Kidney (tissue), 22 donors: Measurements from ENCODE around the gene ESCO1. TPM values are rescaled to one million over a fixed set of nuclear protein-coding genes. Genes with fewer than 3 reads are reported as not detected.
A peak's percentile ranks its signal among the peaks of the same experiment; 100 is the strongest.
"Not testable (repeated sequence)": the region's sequence is repeated elsewhere in the genome, so short reads cannot be mapped to it uniquely, and the experiment has no call there.

Source experiments
- DNase-seq, 5 donors: peaks; one replicate each; pipeline ENCODE4 v3.0.0-alpha.2; 2013 to 2020
- FAIRE-seq: peaks from 2 replicates; lab custom pipeline; 2012; peaks lifted over from hg19 to GRCh38; lab: Jason Lieb, UNC
- H3K27ac ChIP-seq, 2 donors: one replicate each; pipeline ENCODE4 v1.7.0; 2013; ENCODE audit warnings: low read depth in 2 of 2, low read length in 2 of 2, inconsistent platforms in 1 of 2
- H3K27me3 ChIP-seq: one replicate; pipeline ENCODE4 v1.7.1; 2013; ENCODE audit warnings: low read length, inconsistent platforms; ENCODE audit not compliant: control insufficient read depth, insufficient read depth
- H3K36me3 ChIP-seq, 3 donors: one replicate each; pipeline versions ENCODE4 v1.7.0 to v1.7.1; 2013; ENCODE audit warnings: low read length in 3 of 3, control low read depth in 1 of 3, inconsistent platforms in 1 of 3; ENCODE audit not compliant: insufficient read depth in 3 of 3, control insufficient read depth in 2 of 3
- H3K4me1 ChIP-seq, 3 donors: one replicate each; pipeline versions ENCODE4 v1.7.0 to v1.7.1; 2013; ENCODE audit warnings: low read length in 3 of 3, inconsistent platforms in 1 of 3, low read depth in 1 of 3; ENCODE audit not compliant: control insufficient read depth in 2 of 3, insufficient read depth in 2 of 3
- H3K4me3 ChIP-seq, 3 donors: one replicate each; pipeline versions ENCODE4 v1.7.0 to v1.8.1; 2013; ENCODE audit warnings: low read length in 3 of 3, control low read depth in 1 of 3, inconsistent platforms in 1 of 3
- H3K9ac ChIP-seq, 3 donors: one replicate each; pipeline versions ENCODE4 v1.7.0 to v1.7.1; 2013; ENCODE audit warnings: low read length in 3 of 3, control low read depth in 1 of 3, inconsistent platforms in 1 of 3
- H3K9me3 ChIP-seq, 3 donors: one replicate each; pipeline versions ENCODE4 v1.7.0 to v1.7.1; 2013; ENCODE audit warnings: low read length in 3 of 3, control low read depth in 1 of 3, inconsistent platforms in 1 of 3; ENCODE audit not compliant: control insufficient read depth in 2 of 3, insufficient read depth in 1 of 3
- CTCF ChIP-seq: IDR thresholded peaks from 3 replicates; pipeline ENCODE4 v1.5.1; 2012; ENCODE audit warnings: mild to moderate bottlenecking, moderate library complexity, borderline replicate concordance; ENCODE audit not compliant: insufficient read depth; ENCODE audit errors: extremely low read depth
- intact Hi-C: fragments of 100-400 bp; cut with DNase I; formaldehyde crosslinking; loops from one replicate; pipeline ENCODE4 v1.11.1; 2022
- long read RNA-seq, 10 donors: library from polyadenylated mRNA in 1 of 10; unstranded in 1 of 10; transcript quantifications; one replicate each; pipeline ENCODE4 v2.0.0 and lab custom pipeline, GENCODE V29; 2021 to 2026
- polyA plus RNA-seq: library from polyadenylated mRNA; stranded (reverse); fragments of 350-450 nt; fragmentation: Illumina TruSeq; extraction: RNeasy Lipid Tissue Mini Kit (QIAGEN cat#74804); gene quantifications from one replicate; pipeline ENCODE4 v1.2.3, GENCODE V29; 2014; ENCODE audit warnings: low read depth, low replicate concordance; ENCODE audit not compliant: insufficient read depth
- total RNA-seq: library from RNA; stranded (reverse); fragmentation: NEBNext Ultra II Directional; extraction: Animal tissue kit (Norgen Biotek cat#: 25700); gene quantifications from one replicate; pipeline ENCODE4 v1.2.1, GENCODE V29; 2021
- donor health status: control.
- donor health status: control.
- donor health status: control.
- donor health status: control.
- donor health status: control.
- donor health status: DM: yes; HTN: yes; CAD: no.
- donor health status: Normal renal cell carcinoma (clear cell type).

The ESCO1 gene
- total RNA-seq (17.8 TPM), polyA plus RNA-seq (8.7 TPM)
- long read RNA-seq, donor 1, partial matches to known transcripts = 277 of 277 reads
- long read RNA-seq, donor 1, other reads (novel, unspliced or antisense) = 0 of 277 reads
- long read RNA-seq, donor 2, partial matches to known transcripts = 14 of 14 reads
- long read RNA-seq, donor 2, other reads (novel, unspliced or antisense) = 0 of 14 reads
- long read RNA-seq, donor 3, partial matches to known transcripts = 20 of 20 reads
- long read RNA-seq, donor 3, other reads (novel, unspliced or antisense) = 0 of 20 reads
- long read RNA-seq, donor 4, full-length matches to known transcripts = 1 of 9 reads
- long read RNA-seq, donor 4, partial matches to known transcripts = 8 of 9 reads
- long read RNA-seq, donor 4, other reads (novel, unspliced or antisense) = 0 of 9 reads
- long read RNA-seq, donor 5 = 0 reads
- long read RNA-seq, donor 6, partial matches to known transcripts = 13 of 13 reads
- long read RNA-seq, donor 6, other reads (novel, unspliced or antisense) = 0 of 13 reads
- long read RNA-seq, donor 7, full-length matches to known transcripts = 4 of 7 reads
- long read RNA-seq, donor 7, partial matches to known transcripts = 2 of 7 reads
- long read RNA-seq, donor 7, other reads (novel, unspliced or antisense) = 1 of 7 reads
- long read RNA-seq, donor 8, partial matches to known transcripts = 7 of 7 reads
- long read RNA-seq, donor 8, other reads (novel, unspliced or antisense) = 0 of 7 reads
- long read RNA-seq, donor 9, full-length matches to known transcripts = 1 of 1 reads
- long read RNA-seq, donor 9, partial matches to known transcripts = 0 of 1 reads
- long read RNA-seq, donor 9, other reads (novel, unspliced or antisense) = 0 of 1 reads
- long read RNA-seq, donor 10, partial matches to known transcripts = 144 of 359 reads
- long read RNA-seq, donor 10, other reads (novel, unspliced or antisense) = 215 of 359 reads

- intact Hi-C loops = no loop called here
- Histone ChIP-seq H3K9ac (peak within 1 kb of the TSS; percentile 82 to 99 (median 89)), H3K4me1 (peaks cover 0 to 5% (median 3%) of the 10 kb centered on the region in 3 donors), H3K4me3 (peak within 1 kb of the TSS; percentile 80 to 98 (median 90)), H3K9me3 (no peaks in the 10 kb centered on the region), H3K27me3 (no peaks in the 10 kb centered on the region), H3K27ac (peak within 1 kb of the TSS; percentile 98 to 99), H3K36me3 (no peaks in the 10 kb centered on the region)
- DNase-seq (peak; percentile 97 to 99 (median 98)), FAIRE-seq (no peak)
- peak; percentile 84 for TF ChIP-seq CTCF
Observed at GRCh38 chr18:21600526-21601410, at the start of gene ESCO1. ESCO1 (minus strand) TSS chr18:21600704; CDS start chr18:21574843, 25,861 bp downstream.

- H3K27ac ChIP-seq, H3K9me3 ChIP-seq, H3K4me3 ChIP-seq, H3K4me1 ChIP-seq, H3K9ac ChIP-seq, intact Hi-C loops, H3K27me3 ChIP-seq, FAIRE-seq, H3K36me3 ChIP-seq, DNase-seq: not testable (repeated sequence)
Observed at GRCh38 chr18:21640375-21640774, 39.9 kb upstream of the ESCO1 start.

GRCh38 chr18:21638822-21639221 is 38.3 kb upstream of the ESCO1 start:
- H3K36me3 ChIP-seq = no peaks in the 10 kb centered on the region
- intact Hi-C loops = no loop called here
- no peak overlapping the region for H3K27ac ChIP-seq
- no peak overlapping the region for H3K9ac ChIP-seq
- FAIRE-seq (no peak), DNase-seq (no peak)
- H3K27me3 ChIP-seq = no peaks in the 10 kb centered on the region
- no peak for TF ChIP-seq CTCF
- no peaks in the 10 kb centered on the region for H3K9me3 ChIP-seq
- H3K4me1 ChIP-seq = no peaks in the 10 kb centered on the region
- H3K4me3 ChIP-seq = no peak overlapping the region
